H9 (cell line): ENCODE results near the gene SLC35F3. TPM values are rescaled to one million over a fixed set of nuclear protein-coding genes. Genes with fewer than 3 reads are reported as not detected.

Experiments used
- DNase-seq: peaks from one replicate; pipeline ENCODE4 v3.0.0-alpha.2; 2017
- H2AFZ ChIP-seq: one replicate; pipeline ENCODE4 v1.6.1; 2013; ENCODE audit warnings: mild to moderate bottlenecking, low read length, control low read depth, moderate library complexity
- H2AK5ac ChIP-seq: 2 replicates; pipeline ENCODE4 v1.6.1; 2013; ENCODE audit warnings: low read length, control low read depth, mixed read lengths; ENCODE audit not compliant: insufficient read length
- H2BK120ac ChIP-seq: one replicate; pipeline ENCODE4 v1.6.1; 2013; ENCODE audit warnings: low read depth, mild to moderate bottlenecking, low read length, control low read depth, inconsistent platforms; ENCODE audit not compliant: poor library complexity, severe bottlenecking
- H2BK12ac ChIP-seq: 2 replicates; pipeline ENCODE4 v1.6.1; 2013; ENCODE audit warnings: low read length, control low read depth, mixed read lengths, low read depth; ENCODE audit not compliant: insufficient read length
- H2BK15ac ChIP-seq: 2 replicates; pipeline ENCODE4 v1.6.1; 2013; ENCODE audit warnings: low read depth, low read length, control low read depth
- H2BK20ac ChIP-seq: one replicate; pipeline ENCODE4 v1.6.1; 2013; ENCODE audit warnings: low read depth, mild to moderate bottlenecking, low read length, control low read depth, inconsistent platforms; ENCODE audit not compliant: poor library complexity, severe bottlenecking
- H2BK5ac ChIP-seq: 2 replicates; pipeline ENCODE4 v1.6.1; 2013; ENCODE audit warnings: low read length, control low read depth, mixed read lengths; ENCODE audit not compliant: insufficient read length
- H3K14ac ChIP-seq: 2 replicates; pipeline ENCODE4 v1.6.1; 2013; ENCODE audit warnings: low read length, control low read depth; ENCODE audit not compliant: insufficient read depth
- H3K18ac ChIP-seq: 2 replicates; pipeline ENCODE4 v1.6.1; 2013; ENCODE audit warnings: low read depth, mild to moderate bottlenecking, mixed read lengths, low read length, control low read depth; ENCODE audit not compliant: insufficient read length
- H3K23ac ChIP-seq: 2 replicates; pipeline ENCODE4 v1.6.1; 2013; ENCODE audit warnings: low read length, control low read depth, mixed read lengths, low read depth; ENCODE audit not compliant: insufficient read length
- H3K23me2 ChIP-seq: 2 replicates; pipeline ENCODE4 v1.6.1; 2013; ENCODE audit warnings: low read depth, mild to moderate bottlenecking, mixed read lengths, low read length, control low read depth; ENCODE audit not compliant: insufficient read length, poor library complexity, severe bottlenecking
- H3K27ac ChIP-seq: 2 replicates; pipeline ENCODE4 v1.5.1; 2013; ENCODE audit warnings: low read length, control low read depth, mixed read lengths, low read depth; ENCODE audit not compliant: insufficient read length
- H3K27me3 ChIP-seq: 2 replicates; pipeline ENCODE4 v1.6.1; 2013; ENCODE audit warnings: low read length, control low read depth, inconsistent platforms; ENCODE audit not compliant: insufficient read depth
- H3K4ac ChIP-seq: 2 replicates; pipeline ENCODE4 v1.6.1; 2013; ENCODE audit warnings: low read depth, mild to moderate bottlenecking, control low read depth, inconsistent platforms, low read length, moderate library complexity
- H3K4me1 ChIP-seq: 2 replicates; pipeline ENCODE4 v1.6.1; 2013; ENCODE audit warnings: low read length, control low read depth, inconsistent platforms; ENCODE audit not compliant: insufficient read depth
- H3K4me2 ChIP-seq: 2 replicates; pipeline ENCODE4 v1.6.1; 2013; ENCODE audit warnings: low read length, control low read depth, mixed read lengths; ENCODE audit not compliant: insufficient read length, insufficient read depth
- H3K56ac ChIP-seq: 2 replicates; pipeline ENCODE4 v1.6.1; 2013; ENCODE audit warnings: low read depth, mild to moderate bottlenecking, mixed read lengths, low read length, control low read depth; ENCODE audit not compliant: insufficient read length
- H3K79me1 ChIP-seq: 2 replicates; pipeline ENCODE4 v1.6.1; 2013; ENCODE audit warnings: low read depth, mild to moderate bottlenecking, moderate library complexity, low read length, control low read depth, inconsistent platforms; ENCODE audit not compliant: insufficient read depth, poor library complexity, severe bottlenecking
- H3K79me2 ChIP-seq: 2 replicates; pipeline ENCODE4 v1.6.1; 2013; ENCODE audit warnings: low read length, control low read depth, inconsistent platforms; ENCODE audit not compliant: insufficient read depth
- H3K9ac ChIP-seq: 2 replicates; pipeline ENCODE4 v1.6.1; 2013; ENCODE audit warnings: low read length, control low read depth, mixed read lengths; ENCODE audit not compliant: insufficient read length; ENCODE audit errors: extremely low read depth
- H3K9me3 ChIP-seq: one replicate; pipeline ENCODE4 v1.6.1; 2013; ENCODE audit warnings: low read depth, low read length, inconsistent platforms; ENCODE audit not compliant: control insufficient read depth
- H3T11ph ChIP-seq: one replicate; pipeline ENCODE4 v1.6.1; 2013; ENCODE audit warnings: mild to moderate bottlenecking, low read length, control low read depth, inconsistent platforms
- H4K20me1 ChIP-seq: one replicate; pipeline ENCODE4 v1.6.1; 2013; ENCODE audit not compliant: control insufficient read depth, insufficient read length, insufficient read depth
- H4K5ac ChIP-seq: 2 replicates; pipeline ENCODE4 v1.6.1; 2013; ENCODE audit warnings: low read depth, mild to moderate bottlenecking, mixed read lengths, low read length, control low read depth; ENCODE audit not compliant: insufficient read length
- H4K8ac ChIP-seq: replicated peaks from 2 replicates; pipeline ENCODE4 v1.6.1; 2013; ENCODE audit warnings: low read length, control low read depth, mixed read lengths, low read depth; ENCODE audit not compliant: insufficient read length
- H4K91ac ChIP-seq: 2 replicates; pipeline ENCODE4 v1.6.1; 2013; ENCODE audit warnings: low read depth, mild to moderate bottlenecking, moderate library complexity, mixed read lengths, low read length, control low read depth; ENCODE audit not compliant: insufficient read length
- H3K27ac Mint-ChIP-seq, 3 experiments: 2 replicates in 2 of 3; 3 replicates in 1 of 3; pipeline ENCODE4 v1.8.0; 2020 to 2021; ENCODE audit warnings: mixed read lengths in 3 of 3, mild to moderate bottlenecking in 1 of 3, moderate library complexity in 1 of 3
- H3K27me3 Mint-ChIP-seq: 2 replicates; pipeline ENCODE4 v1.8.0; 2021; ENCODE audit warnings: low read depth, mild to moderate bottlenecking, moderate library complexity, mixed read lengths
- H3K36me3 Mint-ChIP-seq, 3 experiments: 2 replicates in 2 of 3; 3 replicates in 1 of 3; pipeline ENCODE4 v1.8.0; 2020 to 2021; ENCODE audit warnings: low read depth in 3 of 3, mixed read lengths in 3 of 3; ENCODE audit not compliant: insufficient read depth in 1 of 3
- H3K4me1 Mint-ChIP-seq, 2 experiments: 2 replicates each; pipeline ENCODE4 v1.8.0; 2020; ENCODE audit warnings: mixed read lengths in 2 of 2
- H3K4me3 Mint-ChIP-seq, 2 experiments: 2 replicates in 1 of 2; 3 replicates in 1 of 2; pipeline ENCODE4 v1.8.0; 2020 to 2021; ENCODE audit warnings: mild to moderate bottlenecking in 2 of 2, mixed read lengths in 2 of 2, moderate library complexity in 1 of 2
- H3K9me3 Mint-ChIP-seq, 2 experiments: 2 replicates in 1 of 2; 3 replicates in 1 of 2; pipeline ENCODE4 v1.8.0; 2020; ENCODE audit warnings: mild to moderate bottlenecking in 2 of 2, mixed read lengths in 2 of 2, moderate library complexity in 1 of 2
- CTCF ChIP-seq: fragments of 200-600 bp; sonication (generic); conservative IDR thresholded peaks from 3 replicates; pipeline ENCODE4 v1.8.0; 2021; ENCODE audit warnings: antibody characterized with exemption, mild to moderate bottlenecking
- WGBS: extraction: QIAGEN DNeasy Blood & Tissue Kit; methylation state at CpG from one replicate; pipeline ENCODE4 v1.1.7; 2013; ENCODE audit warnings: missing lambda C conversion rate, low lambda C conversion rate, mixed read lengths; ENCODE audit not compliant: insufficient read length; ENCODE audit errors: extremely low coverage; 5-methylcytosine and 5-hydroxymethylcytosine counted together
- total RNA-seq: library from RNA; stranded (reverse); gene quantifications from 2 replicates; pipeline ENCODE4 v1.2.1, GENCODE V29; 2021

Gene SLC35F3
- total RNA-seq, 1 experiment from 2014 or later: 0.81 TPM

GRCh38 chr1:234125283-234125682 lies 220.8 kb downstream of the SLC35F3 start:
- Histone ChIP-seq H4K8ac (no peak overlapping the region), H3K4me2 (no peak overlapping the region), H3K27me3 (no peaks in the 10 kb centered on the region), H2BK5ac (no peak overlapping the region), H4K91ac (no peak overlapping the region), H3K4ac (no peak overlapping the region), H3K23ac (no peak overlapping the region), H3T11ph (no peak overlapping the region), H2AFZ (no peak overlapping the region), H3K23me2 (no peaks in the 10 kb centered on the region), H3K9ac (no peak overlapping the region), H2AK5ac (no peak overlapping the region), H2BK20ac (no peak overlapping the region), H2BK12ac (no peak overlapping the region), H3K4me1 (no peaks in the 10 kb centered on the region), H2BK15ac (no peak overlapping the region), H3K9me3 (no peaks in the 10 kb centered on the region), H3K27ac (no peak overlapping the region), H3K79me1 (no peaks in the 10 kb centered on the region), H3K79me2 (no peaks in the 10 kb centered on the region), H3K56ac (no peak overlapping the region), H2BK120ac (no peak overlapping the region), H4K5ac (no peak overlapping the region), H4K20me1 (no peaks in the 10 kb centered on the region), H3K14ac (no peak overlapping the region), H3K18ac (no peak overlapping the region)
- Mint-ChIP-seq H3K4me1 (peaks cover 6% of the 10 kb centered on the region in 2 experiments), H3K27me3 (peaks cover 20% of the 10 kb centered on the region), H3K9me3 (peaks cover 2 to 3% of the 10 kb centered on the region in 2 experiments; a peak in 2 of 5 replicates), H3K27ac (no peak overlapping the region), H3K4me3 (no peak overlapping the region), H3K36me3 (no peaks in the 10 kb centered on the region)
- TF ChIP-seq CTCF: peak; percentile 88
- peak; percentile 91 for DNase-seq
- WGBS: no CpG with 5 or more reads among the region's 11 CpGs
